ENCODE results near the gene H2AZ1.

The H2AZ1 gene

DNA sequence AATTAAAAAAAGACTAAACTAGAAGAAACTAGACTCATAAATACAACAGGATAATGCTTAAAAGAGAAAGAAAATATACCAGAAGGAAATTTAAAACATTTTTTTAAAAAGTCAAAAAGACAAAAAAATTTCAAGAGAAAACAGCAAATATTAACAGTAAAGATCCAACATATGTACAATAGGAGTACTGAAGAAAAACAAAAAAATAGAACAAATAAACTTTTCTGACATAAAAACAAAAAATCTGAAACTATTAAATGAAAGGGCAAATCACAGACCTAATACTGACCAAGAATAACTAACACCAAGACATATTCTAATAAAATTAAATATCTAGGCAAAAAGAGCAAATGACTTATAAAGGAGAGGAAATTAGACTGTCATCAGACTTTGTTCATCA lies 15.2 kb downstream of the H2AZ1 start:
- TF ChIP-seq SIN3A (IDR thresholded peaks at IDR 0.05; ENCODE audit: borderline replicate concordance, insufficient read depth, low read length) (no peak), TAF1 (IDR thresholded peaks at IDR 0.05; ENCODE audit: borderline replicate concordance, insufficient read depth, low read length) (no peak), FOXP2 (optimal IDR thresholded peaks at IDR 0.05; ENCODE audit: borderline replicate concordance, extremely low read depth, extremely low read length, insufficient read depth) (no peak), POLR2AphosphoS5 (IDR thresholded peaks at IDR 0.05; ENCODE audit: low read depth, low read length) (no peak)
- TF ChIP-seq, protein P1, sequence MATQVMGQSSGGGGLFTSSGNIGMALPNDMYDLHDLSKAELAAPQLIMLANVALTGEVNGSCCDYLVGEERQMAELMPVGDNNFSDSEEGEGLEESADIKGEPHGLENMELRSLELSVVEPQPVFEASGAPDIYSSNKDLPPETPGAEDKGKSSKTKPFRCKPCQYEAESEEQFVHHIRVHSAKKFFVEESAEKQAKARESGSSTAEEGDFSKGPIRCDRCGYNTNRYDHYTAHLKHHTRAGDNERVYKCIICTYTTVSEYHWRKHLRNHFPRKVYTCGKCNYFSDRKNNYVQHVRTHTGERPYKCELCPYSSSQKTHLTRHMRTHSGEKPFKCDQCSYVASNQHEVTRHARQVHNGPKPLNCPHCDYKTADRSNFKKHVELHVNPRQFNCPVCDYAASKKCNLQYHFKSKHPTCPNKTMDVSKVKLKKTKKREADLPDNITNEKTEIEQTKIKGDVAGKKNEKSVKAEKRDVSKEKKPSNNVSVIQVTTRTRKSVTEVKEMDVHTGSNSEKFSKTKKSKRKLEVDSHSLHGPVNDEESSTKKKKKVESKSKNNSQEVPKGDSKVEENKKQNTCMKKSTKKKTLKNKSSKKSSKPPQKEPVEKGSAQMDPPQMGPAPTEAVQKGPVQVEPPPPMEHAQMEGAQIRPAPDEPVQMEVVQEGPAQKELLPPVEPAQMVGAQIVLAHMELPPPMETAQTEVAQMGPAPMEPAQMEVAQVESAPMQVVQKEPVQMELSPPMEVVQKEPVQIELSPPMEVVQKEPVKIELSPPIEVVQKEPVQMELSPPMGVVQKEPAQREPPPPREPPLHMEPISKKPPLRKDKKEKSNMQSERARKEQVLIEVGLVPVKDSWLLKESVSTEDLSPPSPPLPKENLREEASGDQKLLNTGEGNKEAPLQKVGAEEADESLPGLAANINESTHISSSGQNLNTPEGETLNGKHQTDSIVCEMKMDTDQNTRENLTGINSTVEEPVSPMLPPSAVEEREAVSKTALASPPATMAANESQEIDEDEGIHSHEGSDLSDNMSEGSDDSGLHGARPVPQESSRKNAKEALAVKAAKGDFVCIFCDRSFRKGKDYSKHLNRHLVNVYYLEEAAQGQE (IDR thresholded peaks at IDR 0.05; ENCODE audit: insufficient read depth in 1 of 2, low read depth in 2 of 2, low read length in 2 of 2), result no peak

DNA sequence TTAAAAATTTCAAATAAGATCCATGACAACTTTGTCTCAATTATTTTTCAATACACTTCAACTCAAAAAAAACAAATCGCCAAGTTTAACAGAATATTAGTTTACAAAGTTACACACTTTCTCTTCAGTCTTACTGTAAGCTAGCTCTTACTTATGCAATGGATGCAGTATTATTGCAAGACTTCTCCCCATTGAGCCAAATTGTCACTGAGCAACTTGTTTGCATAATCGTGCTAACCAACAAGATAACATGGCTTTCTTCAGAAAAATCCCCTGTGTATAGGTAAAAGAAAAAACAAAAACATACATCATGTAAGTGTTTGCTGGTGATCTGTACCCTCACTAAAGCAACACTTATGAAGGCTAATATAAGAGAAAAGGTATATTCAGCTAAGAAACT lies 22.5 kb downstream of the H2AZ1 start:
- TF ChIP-seq SIN3A (IDR thresholded peaks at IDR 0.05; ENCODE audit: borderline replicate concordance, insufficient read depth, low read length) (no peak), TAF1 (IDR thresholded peaks at IDR 0.05; ENCODE audit: borderline replicate concordance, insufficient read depth, low read length) (no peak), FOXP2 (optimal IDR thresholded peaks at IDR 0.05; ENCODE audit: borderline replicate concordance, extremely low read depth, extremely low read length, insufficient read depth) (no peak)
- TF ChIP-seq, protein P1 (IDR thresholded peaks at IDR 0.05; ENCODE audit: insufficient read depth in 1 of 2, low read depth in 2 of 2, low read length in 2 of 2), result no peak

DNA sequence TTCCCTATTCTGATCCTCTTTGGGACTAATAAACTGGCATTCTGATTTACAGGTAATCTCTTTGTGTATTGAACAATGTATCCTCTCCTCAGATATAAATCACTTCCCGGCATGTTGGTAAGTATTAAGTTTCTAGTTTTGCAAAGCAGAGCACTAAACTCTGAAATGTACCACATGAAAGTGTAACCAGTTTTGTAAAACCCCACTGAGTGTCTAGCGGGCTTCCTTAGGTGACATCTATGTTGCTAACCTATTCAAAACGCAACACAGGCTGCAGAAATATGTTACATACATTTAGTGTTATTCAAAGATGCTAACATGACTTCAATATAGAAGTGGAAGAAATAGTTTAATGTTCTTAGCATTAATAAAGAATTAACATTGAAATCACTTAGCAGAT lies 28.9 kb downstream of the H2AZ1 start:
- TF ChIP-seq FOXP2 (optimal IDR thresholded peaks at IDR 0.05; ENCODE audit: borderline replicate concordance, extremely low read depth, extremely low read length, insufficient read depth) (no peak), TAF1 (IDR thresholded peaks at IDR 0.05; ENCODE audit: borderline replicate concordance, insufficient read depth, low read length) (no peak), SIN3A (IDR thresholded peaks at IDR 0.05; ENCODE audit: borderline replicate concordance, insufficient read depth, low read length) (no peak), POLR2AphosphoS5 (IDR thresholded peaks at IDR 0.05; ENCODE audit: low read depth, low read length) (no peak)
- TF ChIP-seq, protein P1 (IDR thresholded peaks at IDR 0.05; ENCODE audit: insufficient read depth in 1 of 2, low read depth in 2 of 2, low read length in 2 of 2), result no peak

DNA sequence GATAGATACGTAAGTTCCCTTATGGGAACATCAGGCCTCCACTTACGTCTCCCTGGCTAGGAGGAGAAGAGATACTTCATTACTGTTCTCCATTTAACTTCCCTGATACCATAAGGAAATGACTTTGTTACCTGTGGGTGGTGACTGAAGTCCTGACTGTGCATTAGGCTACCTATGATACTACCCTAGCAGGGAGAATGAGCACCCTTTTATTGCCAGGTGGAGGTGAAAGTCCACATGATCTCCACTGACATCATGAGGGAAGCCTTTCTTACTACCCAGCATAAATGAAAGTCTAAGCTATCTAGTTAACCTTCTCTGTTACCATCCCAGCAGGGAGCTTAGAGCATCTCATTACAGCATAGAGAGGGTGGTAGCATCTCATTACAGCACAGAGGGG lies 31.4 kb downstream of the H2AZ1 start:
- TF ChIP-seq FOXP2 (optimal IDR thresholded peaks at IDR 0.05; ENCODE audit: borderline replicate concordance, extremely low read depth, extremely low read length, insufficient read depth), result no peak
- TF ChIP-seq, protein P1 (IDR thresholded peaks at IDR 0.05; ENCODE audit: insufficient read depth in 1 of 2, low read depth in 2 of 2, low read length in 2 of 2), result no peak
- TF ChIP-seq TAF1 (IDR thresholded peaks at IDR 0.05; ENCODE audit: borderline replicate concordance, insufficient read depth, low read length), result no peak
- no peak for TF ChIP-seq POLR2AphosphoS5 (IDR thresholded peaks at IDR 0.05; ENCODE audit: low read depth, low read length)
- no peak for TF ChIP-seq SIN3A (IDR thresholded peaks at IDR 0.05; ENCODE audit: borderline replicate concordance, insufficient read depth, low read length)

DNA sequence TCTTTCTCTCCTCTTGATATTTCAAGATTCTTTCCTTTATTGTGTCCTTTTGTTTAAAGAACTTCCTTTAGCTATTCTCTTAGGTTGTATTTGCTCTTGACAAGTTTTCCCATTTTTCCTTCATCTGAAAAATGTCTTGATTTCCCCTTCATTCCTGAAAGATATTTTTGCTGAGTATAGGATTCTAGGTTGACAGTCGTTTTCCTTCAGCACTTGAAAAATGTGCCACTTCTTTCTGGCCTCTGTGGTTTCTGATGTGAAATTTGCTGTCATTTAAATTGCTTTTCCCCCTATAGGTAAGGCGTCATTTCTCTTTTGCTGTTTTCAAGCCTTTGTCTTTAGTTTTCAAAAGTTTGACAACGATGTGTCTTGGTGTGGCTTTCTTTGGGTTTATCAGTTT lies 32.5 kb downstream of the H2AZ1 start:
- TF ChIP-seq POLR2AphosphoS5 (IDR thresholded peaks at IDR 0.05; ENCODE audit: low read depth, low read length) (no peak), TAF1 (IDR thresholded peaks at IDR 0.05; ENCODE audit: borderline replicate concordance, insufficient read depth, low read length) (no peak), FOXP2 (optimal IDR thresholded peaks at IDR 0.05; ENCODE audit: borderline replicate concordance, extremely low read depth, extremely low read length, insufficient read depth) (no peak), SIN3A (IDR thresholded peaks at IDR 0.05; ENCODE audit: borderline replicate concordance, insufficient read depth, low read length) (no peak)
- TF ChIP-seq, protein P1 (IDR thresholded peaks at IDR 0.05; ENCODE audit: insufficient read depth in 1 of 2, low read depth in 2 of 2, low read length in 2 of 2), result no peak
